ENCODE data around the gene POFUT1. TPM values are rescaled to one million over a fixed set of nuclear protein-coding genes. Genes with fewer than 3 reads are reported as not detected.
"Not testable (repeated sequence)": the region's sequence is repeated elsewhere in the genome, so short reads cannot be mapped to it uniquely, and the experiment has no call there.

Gene POFUT1
- total RNA-seq, 1 donor from 2014 or later = 49.5 TPM

DNA sequence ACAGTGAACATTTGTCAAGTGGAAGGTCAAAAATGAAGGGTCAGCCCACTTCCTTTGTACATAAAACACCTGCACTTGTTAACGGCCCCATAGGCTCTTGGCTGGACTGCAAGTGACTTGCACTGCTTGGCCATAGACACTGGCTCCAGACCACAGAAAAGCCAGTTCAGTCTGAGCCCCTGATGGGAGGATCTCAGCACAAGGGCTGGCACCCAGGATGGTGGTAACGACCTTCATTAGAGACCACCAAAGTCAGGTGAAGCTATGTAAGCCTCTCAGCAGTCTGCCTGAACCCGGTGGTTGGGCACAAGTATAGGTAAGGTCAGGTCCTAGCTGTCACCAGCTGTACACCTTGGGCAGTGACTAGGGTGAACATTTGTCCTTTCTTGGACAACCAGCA, 16.3 kb upstream of the POFUT1 start:
- Mint-ChIP-seq H3K36me3 (ENCODE audit: unreplicated experiment) (peaks cover 17% of the 10 kb centered on the region), H3K27ac (ENCODE audit: unreplicated experiment) (no peak overlapping the region)

DNA sequence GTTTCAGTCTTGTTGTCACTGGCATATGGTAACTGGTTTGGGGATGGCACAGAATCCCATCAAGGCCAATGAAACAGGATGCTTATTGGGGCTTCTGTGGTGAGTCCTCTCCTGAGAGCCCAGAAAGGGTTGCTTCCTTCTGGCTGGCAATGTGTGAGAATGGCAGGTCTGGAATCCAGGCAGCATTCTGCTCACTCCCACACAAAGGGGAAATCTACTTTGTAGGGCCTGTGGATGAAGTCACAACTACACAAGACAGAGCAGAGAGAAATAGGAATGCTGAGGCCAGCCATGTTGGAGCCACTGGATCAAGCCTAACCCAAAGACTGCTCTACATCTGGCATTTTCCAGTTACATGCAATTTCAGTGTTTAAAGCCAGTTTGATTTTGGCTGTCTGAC, 15.8 kb upstream of the POFUT1 start:
- Mint-ChIP-seq H3K36me3 (ENCODE audit: unreplicated experiment) (peaks cover 17% of the 10 kb centered on the region), H3K4me3 (ENCODE audit: unreplicated experiment) (no peak overlapping the region), H3K9me3 (ENCODE audit: unreplicated experiment) (no peaks in the 10 kb centered on the region), H3K27ac (ENCODE audit: unreplicated experiment) (no peak overlapping the region), H3K27me3 (ENCODE audit: unreplicated experiment) (no peaks in the 10 kb centered on the region), H3K4me1 (ENCODE audit: unreplicated experiment) (peaks cover 20% of the 10 kb centered on the region)
- no peak for DNase-seq (ENCODE audit: extremely low spot score, unreplicated experiment)
- TF ChIP-seq, protein P1, sequence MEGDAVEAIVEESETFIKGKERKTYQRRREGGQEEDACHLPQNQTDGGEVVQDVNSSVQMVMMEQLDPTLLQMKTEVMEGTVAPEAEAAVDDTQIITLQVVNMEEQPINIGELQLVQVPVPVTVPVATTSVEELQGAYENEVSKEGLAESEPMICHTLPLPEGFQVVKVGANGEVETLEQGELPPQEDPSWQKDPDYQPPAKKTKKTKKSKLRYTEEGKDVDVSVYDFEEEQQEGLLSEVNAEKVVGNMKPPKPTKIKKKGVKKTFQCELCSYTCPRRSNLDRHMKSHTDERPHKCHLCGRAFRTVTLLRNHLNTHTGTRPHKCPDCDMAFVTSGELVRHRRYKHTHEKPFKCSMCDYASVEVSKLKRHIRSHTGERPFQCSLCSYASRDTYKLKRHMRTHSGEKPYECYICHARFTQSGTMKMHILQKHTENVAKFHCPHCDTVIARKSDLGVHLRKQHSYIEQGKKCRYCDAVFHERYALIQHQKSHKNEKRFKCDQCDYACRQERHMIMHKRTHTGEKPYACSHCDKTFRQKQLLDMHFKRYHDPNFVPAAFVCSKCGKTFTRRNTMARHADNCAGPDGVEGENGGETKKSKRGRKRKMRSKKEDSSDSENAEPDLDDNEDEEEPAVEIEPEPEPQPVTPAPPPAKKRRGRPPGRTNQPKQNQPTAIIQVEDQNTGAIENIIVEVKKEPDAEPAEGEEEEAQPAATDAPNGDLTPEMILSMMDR (IDR thresholded peaks at IDR 0.05) = no peak

More for the DNA sequence above, 16.3 kb upstream of the POFUT1 start:
- TF ChIP-seq, protein P1 (IDR thresholded peaks at IDR 0.05) = no peak
- no peaks in the 10 kb centered on the region for H3K9me3 Mint-ChIP-seq (ENCODE audit: unreplicated experiment)
- no peak overlapping the region for H3K4me3 Mint-ChIP-seq (ENCODE audit: unreplicated experiment)
- peaks cover 20% of the 10 kb centered on the region for H3K4me1 Mint-ChIP-seq (ENCODE audit: unreplicated experiment)
- no peaks in the 10 kb centered on the region for H3K27me3 Mint-ChIP-seq (ENCODE audit: unreplicated experiment)
- DNase-seq (ENCODE audit: extremely low spot score, unreplicated experiment) = no peak

DNA sequence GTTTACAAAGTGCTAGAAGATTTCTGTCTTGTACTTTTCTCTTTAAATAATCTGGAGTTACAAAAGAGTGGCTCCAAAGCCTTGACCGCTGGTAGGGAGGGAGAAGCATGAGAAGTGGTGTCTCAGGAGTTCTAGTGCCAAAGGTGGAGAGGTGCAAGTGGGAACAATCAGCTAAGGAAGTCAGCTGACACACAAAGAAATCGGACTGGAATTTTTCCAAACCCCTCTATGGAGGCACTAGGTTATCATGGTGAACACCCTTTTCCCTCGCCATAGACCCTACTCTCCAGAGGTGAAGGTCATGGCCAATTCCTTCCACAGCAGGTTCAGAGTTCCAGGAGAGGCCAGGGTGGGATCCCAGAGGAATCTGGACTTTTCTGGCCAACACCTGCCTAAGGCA, 15.0 kb upstream of the POFUT1 start:
- peaks cover 20% of the 10 kb centered on the region for H3K4me1 Mint-ChIP-seq (ENCODE audit: unreplicated experiment)
- H3K27me3 Mint-ChIP-seq (ENCODE audit: unreplicated experiment) = no peaks in the 10 kb centered on the region
- peaks cover 23% of the 10 kb centered on the region for H3K36me3 Mint-ChIP-seq (ENCODE audit: unreplicated experiment)
- H3K4me3 Mint-ChIP-seq (ENCODE audit: unreplicated experiment) = no peak overlapping the region
- no peak for DNase-seq (ENCODE audit: extremely low spot score, unreplicated experiment)
- peak overlapping the region; percentile 36 for H3K27ac Mint-ChIP-seq (ENCODE audit: unreplicated experiment)
- H3K9me3 Mint-ChIP-seq (ENCODE audit: unreplicated experiment) = no peaks in the 10 kb centered on the region
- TF ChIP-seq, protein P1 (IDR thresholded peaks at IDR 0.05) = no peak

DNA sequence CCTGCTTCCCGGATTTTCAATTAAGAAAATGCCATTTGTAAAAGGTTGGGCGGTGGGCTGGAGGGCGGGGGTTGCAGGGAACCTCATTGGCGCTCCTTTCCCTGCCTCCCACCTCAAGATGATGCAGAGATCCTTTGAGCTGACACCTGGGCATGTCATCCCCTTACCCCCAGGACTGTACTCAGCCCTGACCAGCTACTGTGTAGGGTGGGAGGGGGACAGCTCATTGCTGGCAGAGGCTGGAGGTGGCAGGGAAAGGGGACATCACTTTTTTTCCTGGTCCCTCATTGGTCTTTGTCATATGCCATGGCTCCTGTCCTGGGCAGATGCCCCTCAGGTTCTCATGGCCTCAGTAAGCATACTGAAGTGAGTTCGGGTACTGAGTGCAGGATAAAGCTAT, 14.3 kb upstream of the POFUT1 start:
- DNase-seq (ENCODE audit: extremely low spot score, unreplicated experiment); H3K9me3 Mint-ChIP-seq (ENCODE audit: unreplicated experiment); H3K27me3 Mint-ChIP-seq (ENCODE audit: unreplicated experiment); H3K4me3 Mint-ChIP-seq (ENCODE audit: unreplicated experiment); H3K27ac Mint-ChIP-seq (ENCODE audit: unreplicated experiment): not testable (repeated sequence)
- Mint-ChIP-seq H3K36me3 (ENCODE audit: unreplicated experiment) (peaks cover 25% of the 10 kb centered on the region), H3K4me1 (ENCODE audit: unreplicated experiment) (peaks cover 20% of the 10 kb centered on the region)

DNA sequence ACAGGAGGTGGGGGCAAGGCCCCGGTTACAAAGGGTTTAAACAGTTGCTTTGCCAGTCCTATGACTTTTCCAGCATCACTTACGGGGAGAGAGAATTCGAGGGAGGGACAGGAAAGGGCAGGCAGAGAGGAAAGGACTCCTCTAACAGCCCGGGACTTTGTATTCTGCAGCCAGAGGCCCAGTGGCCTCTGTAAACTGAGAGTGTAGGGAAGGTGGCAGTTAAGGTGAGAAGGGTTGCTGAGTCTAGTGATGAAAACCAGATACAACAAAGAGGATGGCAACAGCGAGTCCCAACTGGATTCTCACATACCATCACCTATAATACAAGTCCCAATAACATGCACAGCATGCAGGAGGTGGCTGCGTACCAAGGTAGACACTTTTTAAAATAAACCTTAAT, 13.7 kb upstream of the POFUT1 start:
- peaks cover 15% of the 10 kb centered on the region for H3K4me1 Mint-ChIP-seq (ENCODE audit: unreplicated experiment)
- TF ChIP-seq, protein P1 (IDR thresholded peaks at IDR 0.05) = no peak
- DNase-seq (ENCODE audit: extremely low spot score, unreplicated experiment) = no peak
- H3K27me3 Mint-ChIP-seq (ENCODE audit: unreplicated experiment) = no peaks in the 10 kb centered on the region
- peaks cover 26% of the 10 kb centered on the region for H3K36me3 Mint-ChIP-seq (ENCODE audit: unreplicated experiment)
- H3K4me3 Mint-ChIP-seq (ENCODE audit: unreplicated experiment) = no peak overlapping the region
- no peaks in the 10 kb centered on the region for H3K9me3 Mint-ChIP-seq (ENCODE audit: unreplicated experiment)
- H3K27ac Mint-ChIP-seq (ENCODE audit: unreplicated experiment) = no peak overlapping the region

DNA sequence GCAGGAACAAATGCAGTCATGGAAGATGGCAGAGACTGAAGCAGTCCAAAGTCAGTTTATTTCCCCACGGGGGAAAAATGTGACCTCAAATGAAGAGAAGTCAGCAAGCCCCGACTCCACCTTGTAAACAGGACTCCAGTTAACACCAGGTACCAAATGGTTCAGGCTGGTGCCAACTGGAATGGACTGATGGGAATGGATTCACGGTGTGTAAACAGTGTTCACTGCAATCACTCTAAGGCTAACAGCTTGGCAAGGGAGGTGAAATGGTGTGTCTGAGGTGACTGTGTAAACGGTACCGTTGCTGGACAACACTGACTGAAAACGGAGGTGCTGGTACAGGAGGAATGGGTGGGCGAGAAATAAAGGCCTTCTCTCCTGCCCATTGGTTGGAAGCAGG, 12.1 kb upstream of the POFUT1 start:
- Mint-ChIP-seq H3K4me3 (ENCODE audit: unreplicated experiment) (no peak overlapping the region), H3K27ac (ENCODE audit: unreplicated experiment) (no peak overlapping the region), H3K27me3 (ENCODE audit: unreplicated experiment) (no peaks in the 10 kb centered on the region), H3K4me1 (ENCODE audit: unreplicated experiment) (peaks cover 5% of the 10 kb centered on the region), H3K36me3 (ENCODE audit: unreplicated experiment) (peaks cover 31% of the 10 kb centered on the region), H3K9me3 (ENCODE audit: unreplicated experiment) (no peaks in the 10 kb centered on the region)
- TF ChIP-seq, protein P1 (IDR thresholded peaks at IDR 0.05) = no peak
- DNase-seq (ENCODE audit: extremely low spot score, unreplicated experiment) = no peak

DNA sequence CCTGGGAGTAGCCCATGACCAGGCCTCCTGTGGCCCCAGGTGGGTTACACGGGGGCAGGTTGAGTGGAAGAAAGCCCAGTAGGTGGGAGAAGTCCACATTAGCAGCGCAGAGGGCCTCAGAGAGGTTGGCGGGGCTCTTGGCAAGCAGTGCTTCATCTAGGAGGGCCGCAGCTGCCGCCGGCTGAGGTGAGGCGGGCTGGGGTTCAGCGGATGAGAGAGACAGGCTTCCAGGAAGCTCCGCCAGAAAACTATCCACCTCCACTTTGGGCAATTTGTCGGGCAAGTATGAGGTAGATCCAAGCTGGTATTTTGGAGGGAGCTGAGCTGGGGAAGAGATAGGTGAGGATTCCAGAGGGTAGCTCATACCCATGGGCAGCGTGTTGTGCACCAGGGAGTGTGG, 11.1 kb upstream of the POFUT1 start:
- H3K27me3 Mint-ChIP-seq (ENCODE audit: unreplicated experiment); H3K4me1 Mint-ChIP-seq (ENCODE audit: unreplicated experiment); H3K27ac Mint-ChIP-seq (ENCODE audit: unreplicated experiment); H3K4me3 Mint-ChIP-seq (ENCODE audit: unreplicated experiment); H3K9me3 Mint-ChIP-seq (ENCODE audit: unreplicated experiment); DNase-seq (ENCODE audit: extremely low spot score, unreplicated experiment): not testable (repeated sequence)
- H3K36me3 Mint-ChIP-seq (ENCODE audit: unreplicated experiment) = peaks cover 35% of the 10 kb centered on the region

DNA sequence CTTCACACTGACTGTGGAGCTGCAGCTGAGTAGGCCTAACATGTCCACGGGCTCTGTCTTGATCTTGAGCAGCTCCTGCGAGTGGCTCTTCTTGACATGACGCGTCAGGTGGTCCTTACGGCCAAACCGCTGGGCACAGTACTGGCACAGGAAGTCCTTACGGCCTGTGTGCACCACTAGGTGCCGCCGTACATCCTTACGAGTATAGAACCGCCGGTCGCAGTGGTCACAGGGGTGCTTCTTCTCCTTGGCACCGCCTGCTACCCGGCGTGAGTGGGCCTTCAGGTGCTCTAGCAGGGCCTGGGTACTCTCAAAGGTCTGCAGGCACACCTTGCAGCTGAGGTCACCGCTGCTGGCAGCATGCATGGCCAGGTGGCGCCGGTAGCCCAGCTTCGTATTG, 10.5 kb upstream of the POFUT1 start:
- DNase-seq (ENCODE audit: extremely low spot score, unreplicated experiment); H3K9me3 Mint-ChIP-seq (ENCODE audit: unreplicated experiment); H3K27ac Mint-ChIP-seq (ENCODE audit: unreplicated experiment); H3K27me3 Mint-ChIP-seq (ENCODE audit: unreplicated experiment); H3K4me3 Mint-ChIP-seq (ENCODE audit: unreplicated experiment); H3K4me1 Mint-ChIP-seq (ENCODE audit: unreplicated experiment): not testable (repeated sequence)
- H3K36me3 Mint-ChIP-seq (ENCODE audit: unreplicated experiment) = peaks cover 38% of the 10 kb centered on the region

All from osteocyte (in vitro differentiated cells).